HT1080 (cell line): ENCODE results near the gene MMADHC. TPM values are rescaled to one million over a fixed set of nuclear protein-coding genes. Genes with fewer than 3 reads are reported as not detected.
"Not testable (repeated sequence)": the region's sequence is repeated elsewhere in the genome, so short reads cannot be mapped to it uniquely, and the experiment has no call there.

Source experiments
- DNase-seq: peaks from one replicate; pipeline ENCODE4 v3.0.0-alpha.2; 2015; ENCODE audit warnings: low read depth
- total RNA-seq: library from RNA; depleted of rRNA; stranded (reverse); fragments of >200 nt; shearing (Covaris generic); gene quantifications from 2 replicates; pipeline ENCODE4 v1.2.3, GENCODE V29; 2014

MMADHC gene
- total RNA-seq, 1 experiment from 2014 or later: 170 TPM

- DNase-seq: peak; percentile 48
Observed at GRCh38 chr2:149595056-149595963, 7.7 kb upstream of the MMADHC start.

DNA sequence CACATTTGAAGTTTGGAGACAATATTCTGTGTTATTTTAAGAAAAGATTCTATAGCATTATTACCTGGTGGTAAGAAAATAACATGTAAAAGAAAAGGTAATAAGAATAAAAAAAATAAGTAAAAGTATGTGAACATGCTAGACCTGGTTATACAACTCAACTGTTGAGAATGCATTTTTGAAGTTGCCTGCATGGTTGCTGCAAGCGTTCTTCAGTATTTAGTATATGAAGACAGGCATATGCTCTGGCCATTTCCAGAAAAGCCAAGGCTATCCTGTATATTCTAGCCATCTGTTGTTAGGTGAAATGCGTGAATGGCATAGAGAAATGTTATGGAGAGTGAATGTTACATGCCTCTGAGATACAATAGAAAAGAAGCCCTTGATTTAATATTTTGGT is 6.8 kb upstream of the MMADHC start:
- no peak for DNase-seq

DNA sequence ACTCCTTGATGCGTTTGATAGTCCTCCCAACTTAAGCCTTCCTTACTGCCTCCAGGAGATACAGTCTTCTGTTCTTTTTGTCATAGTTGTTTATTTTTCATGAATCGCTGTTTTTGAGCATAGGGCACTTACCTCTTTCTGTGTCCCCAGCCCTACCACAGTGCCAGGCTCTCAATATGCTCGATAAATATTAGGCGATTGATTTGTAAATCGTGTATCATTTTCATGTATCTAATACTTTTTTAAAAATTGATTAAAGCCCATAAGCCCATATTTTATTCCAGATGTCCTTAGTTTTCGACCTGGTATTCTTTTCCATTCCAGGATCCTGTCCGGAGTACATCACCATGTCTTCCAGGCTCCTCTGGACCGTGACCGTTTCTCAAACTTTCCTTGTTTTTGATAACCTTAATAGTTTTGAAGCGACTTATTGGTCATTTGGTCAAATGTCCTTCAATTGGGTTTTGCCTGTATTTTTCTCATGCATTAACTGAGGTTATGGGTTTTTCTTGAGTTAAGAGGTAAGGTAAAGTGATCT is 444 bp upstream of the MMADHC start:
- no peak for DNase-seq

DNA sequence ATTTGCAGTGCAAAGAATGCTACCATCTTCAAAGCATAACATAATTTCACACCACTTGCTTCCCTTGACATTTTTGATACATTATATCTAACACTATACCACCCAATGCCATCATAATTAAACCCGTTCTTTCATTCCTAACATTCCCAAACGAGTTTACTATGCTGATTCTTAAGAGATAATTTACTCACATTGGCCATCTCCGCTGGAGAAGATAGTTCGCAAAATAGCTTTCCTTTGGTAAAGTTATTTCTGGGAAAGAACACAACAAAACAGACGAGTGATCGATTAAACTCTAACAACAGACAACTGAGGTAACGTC is 716 bp downstream of the MMADHC start:
- no peak for DNase-seq

DNA sequence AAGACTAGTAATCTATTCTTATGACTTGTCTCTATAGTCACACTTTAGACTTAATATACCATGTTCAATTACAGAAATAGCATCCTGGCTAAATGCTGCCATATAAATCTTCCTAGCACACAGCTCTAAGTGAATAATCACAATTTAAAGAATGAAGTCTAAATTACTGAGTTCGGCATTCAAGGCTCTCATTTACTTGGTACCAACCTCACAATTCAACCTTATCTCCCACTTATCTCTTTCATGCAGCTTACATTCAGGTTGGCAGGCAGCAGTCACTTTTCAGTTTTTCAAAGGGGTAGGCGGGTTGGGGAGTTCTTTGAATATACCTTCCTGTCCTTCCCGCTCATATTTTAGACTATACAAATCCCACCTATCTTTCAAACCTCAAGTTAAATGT is 1.5 kb downstream of the MMADHC start:
- DNase-seq: no peak

DNA sequence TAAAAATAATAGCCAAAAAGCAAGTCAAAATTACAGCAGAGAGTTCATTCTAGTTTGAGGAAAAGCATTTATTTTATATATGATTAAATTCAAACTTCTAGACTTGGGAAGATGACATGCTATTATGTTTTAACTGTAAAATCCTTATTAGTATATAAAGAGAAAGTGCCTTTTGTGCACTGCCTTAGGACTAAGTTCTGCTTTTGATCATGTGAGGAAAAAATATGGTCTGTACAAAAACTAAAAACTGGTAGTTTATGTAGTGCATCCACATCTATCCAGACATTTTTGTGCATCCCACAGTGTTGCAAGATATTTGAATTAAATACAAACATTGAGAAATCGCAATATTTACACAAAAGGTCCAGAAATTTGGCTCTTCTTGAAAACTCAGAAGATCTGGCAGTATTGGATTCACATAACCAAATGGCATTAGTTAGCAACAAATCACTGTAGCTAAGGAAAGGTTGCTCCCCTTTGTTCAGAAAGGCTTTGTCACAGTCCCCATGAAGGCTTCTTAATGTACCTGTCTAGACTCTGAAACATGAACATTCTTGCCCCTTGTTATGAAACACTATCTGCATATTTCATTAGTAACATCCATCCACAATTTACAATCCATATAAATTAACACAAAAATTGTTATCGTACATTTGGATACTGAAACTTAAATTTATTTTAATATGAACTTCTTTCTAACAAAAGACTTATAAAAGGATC is 2.2 kb downstream of the MMADHC start:
- DNase-seq: no peak

- DNase-seq: peak; percentile 36
Observed at GRCh38 chr2:149579972-149580882, 7.3 kb downstream of the MMADHC start.

DNA sequence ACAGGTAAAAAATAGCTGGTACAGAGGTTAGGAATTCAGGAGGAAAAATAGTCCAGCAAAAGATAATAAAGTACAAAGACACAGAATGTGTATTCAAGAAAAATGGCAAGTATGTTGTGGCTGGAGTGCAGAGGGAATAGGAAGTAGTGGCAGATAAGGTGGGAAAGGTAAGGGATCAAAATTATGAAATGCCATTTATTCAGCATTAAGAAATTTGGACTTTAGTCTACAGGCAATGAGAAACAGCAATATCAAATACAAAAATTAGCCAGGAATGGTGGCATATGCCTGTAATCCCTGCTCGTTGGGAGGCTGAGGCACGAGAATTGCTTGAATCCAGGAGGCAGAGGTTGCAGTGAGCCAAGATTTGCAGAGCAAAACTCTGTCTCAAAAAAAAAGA is 10.3 kb downstream of the MMADHC start:
- DNase-seq: no peak

DNA sequence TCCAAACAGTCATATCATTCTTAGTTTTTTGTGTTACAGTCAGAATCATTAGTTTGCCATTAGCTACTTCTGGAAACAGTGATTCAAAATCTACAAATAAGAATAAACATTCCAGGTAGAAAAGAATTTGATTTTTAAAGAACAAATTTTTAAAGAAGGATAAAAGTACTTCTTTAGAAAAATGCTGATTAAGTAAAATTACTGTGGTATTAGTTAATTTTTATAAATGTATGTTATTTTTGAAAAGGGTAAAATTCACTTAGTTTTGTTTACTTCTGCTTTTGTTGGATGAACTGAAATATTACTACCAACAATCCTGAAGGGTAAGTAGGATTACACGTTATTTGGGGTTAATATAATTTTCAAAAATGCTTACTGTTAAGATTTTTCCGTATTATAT is 11.8 kb downstream of the MMADHC start:
- DNase-seq: no peak

DNA sequence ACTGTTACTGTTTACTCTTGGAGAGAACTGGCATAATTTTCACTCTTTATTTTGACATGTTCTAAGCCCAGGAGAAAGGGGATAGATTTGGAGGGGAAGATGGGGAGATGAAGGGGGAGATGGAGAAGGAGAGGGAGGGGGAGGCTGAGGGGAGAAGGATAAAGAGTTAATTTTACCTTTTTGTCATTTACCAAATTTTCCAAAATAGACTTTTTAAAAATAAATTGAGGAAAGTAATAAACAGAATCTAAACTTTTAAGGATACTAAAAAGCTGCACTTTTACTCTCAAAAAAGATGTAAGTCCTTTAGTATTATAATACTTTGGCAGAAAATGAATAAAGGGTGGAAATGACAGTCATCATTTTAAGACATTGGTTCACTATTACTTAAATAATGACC is 12.3 kb downstream of the MMADHC start:
- no peak for DNase-seq

GRCh38 chr2:149573760-149574159 is 13.8 kb downstream of the MMADHC start:
- DNase-seq: no peak

DNA sequence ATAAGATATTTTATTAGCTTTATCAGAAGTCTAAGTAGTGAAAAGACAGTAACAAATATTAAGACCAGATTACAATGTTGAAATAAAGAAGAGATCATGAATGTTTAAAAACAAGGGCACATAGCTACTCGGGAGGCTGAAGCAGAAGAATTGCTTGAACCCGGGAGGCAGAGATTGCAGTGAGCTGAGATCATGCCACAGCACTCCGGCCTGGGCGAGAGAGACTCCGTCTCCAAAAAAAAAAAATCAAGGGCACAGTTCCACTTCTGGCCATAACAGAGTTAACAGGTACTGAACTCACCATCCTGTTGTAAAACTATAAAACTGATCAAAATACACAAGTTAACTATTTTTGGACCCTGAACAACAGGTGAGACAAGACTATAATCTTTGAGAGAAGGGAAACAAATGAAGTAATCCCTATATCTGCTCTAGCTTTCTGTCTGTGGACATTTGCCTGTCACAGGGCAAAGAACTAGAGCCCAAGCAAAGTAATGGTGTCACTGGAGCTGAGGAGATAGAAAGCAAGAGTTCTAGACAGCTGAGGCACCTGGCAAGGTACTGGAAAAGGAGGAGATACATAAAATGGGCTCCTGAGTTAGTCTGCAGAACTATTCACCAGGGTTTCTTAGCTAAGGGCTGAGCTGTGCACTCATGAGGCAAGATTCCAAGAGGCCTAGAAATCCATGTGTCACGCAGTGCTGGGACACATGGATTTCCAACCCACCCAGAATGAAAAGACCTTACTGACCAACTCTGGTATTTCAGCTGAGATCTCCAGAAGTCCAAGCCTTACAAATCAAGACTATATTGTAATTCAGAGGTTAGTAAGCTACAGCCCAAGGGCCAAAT is 15.2 kb downstream of the MMADHC start:
- no peak for DNase-seq

DNA sequence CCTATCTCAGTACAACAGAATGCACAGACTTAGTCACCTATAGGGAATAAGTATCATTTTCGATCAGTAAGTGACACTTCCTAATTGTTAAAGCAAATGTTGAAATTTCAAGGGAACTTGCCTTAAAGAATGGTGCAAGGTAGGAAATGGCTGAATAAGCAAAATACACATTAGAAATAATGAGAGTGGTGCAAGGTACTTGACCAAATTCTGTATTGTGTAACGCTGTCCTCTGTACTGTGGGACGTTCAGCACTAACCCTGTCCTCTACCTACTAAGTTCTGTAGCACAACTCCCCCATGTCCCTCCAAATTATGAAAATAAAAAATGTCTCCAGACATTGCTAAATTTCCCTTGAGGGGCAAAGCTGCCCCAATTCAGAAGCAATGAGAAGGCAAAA is 19.4 kb downstream of the MMADHC start:
- no peak for DNase-seq

DNA sequence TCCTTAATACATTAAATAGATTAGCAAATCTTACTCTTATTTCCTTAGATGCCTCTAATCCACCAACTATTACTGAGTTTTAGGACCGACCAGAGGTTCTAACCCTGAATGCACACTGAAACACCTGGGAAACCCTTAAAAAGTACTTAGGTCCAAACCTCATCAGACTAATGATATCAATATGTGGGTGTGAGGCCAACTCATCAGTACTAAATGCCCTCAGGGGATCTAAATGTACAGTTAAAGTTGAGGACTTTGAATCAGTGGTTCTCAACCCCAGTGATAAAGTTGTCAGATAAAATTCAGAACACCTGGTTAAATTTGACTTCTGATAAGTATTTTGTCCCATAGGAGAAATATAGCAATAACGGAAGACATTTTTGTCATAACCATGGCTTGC is 20.9 kb downstream of the MMADHC start:
- no peak for DNase-seq

DNA sequence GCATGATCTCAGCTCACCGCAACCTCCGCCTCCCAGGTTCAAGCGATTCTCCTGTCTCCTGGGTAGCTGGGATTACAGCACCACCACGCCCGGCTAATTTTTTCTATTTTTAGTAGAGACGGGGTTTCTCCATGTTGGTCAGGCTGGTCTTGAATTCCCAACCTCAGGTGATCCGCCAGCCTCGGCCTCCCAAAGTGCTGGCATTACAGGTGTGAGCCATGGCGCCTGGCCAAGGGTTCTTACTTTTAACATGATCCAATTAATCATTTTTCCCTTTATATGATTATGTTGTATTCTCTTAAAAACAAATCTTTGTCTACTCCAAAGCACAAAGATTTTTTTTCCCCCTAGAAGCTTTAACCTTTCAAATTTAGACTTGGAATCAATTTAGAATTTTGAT is 21.9 kb downstream of the MMADHC start:
- not testable (repeated sequence) for DNase-seq

GRCh38 chr2:149564983-149565382 is 22.6 kb downstream of the MMADHC start:
- no peak for DNase-seq

DNA sequence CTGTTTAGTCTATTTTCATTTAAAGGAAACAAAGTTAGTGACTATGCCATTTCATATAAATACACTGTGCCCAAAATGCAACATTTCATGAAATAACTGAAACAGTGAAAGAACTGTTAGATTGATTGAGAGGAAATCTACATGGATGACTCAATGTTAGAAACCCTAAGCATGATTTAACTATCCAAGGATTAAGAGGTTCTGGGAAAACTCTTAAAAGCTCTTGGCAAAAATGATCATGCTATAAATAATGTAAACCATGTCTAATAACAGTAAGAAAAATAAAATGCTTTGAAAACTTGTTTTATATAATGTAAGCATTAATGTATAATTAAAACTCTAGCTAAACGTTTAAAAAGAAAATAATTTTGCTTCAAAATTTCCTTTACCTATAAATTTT is 23.5 kb downstream of the MMADHC start:
- no peak for DNase-seq

GRCh38 chr2:149562324-149562723 is 25.3 kb downstream of the MMADHC start:
- DNase-seq: peak; percentile 43

DNA sequence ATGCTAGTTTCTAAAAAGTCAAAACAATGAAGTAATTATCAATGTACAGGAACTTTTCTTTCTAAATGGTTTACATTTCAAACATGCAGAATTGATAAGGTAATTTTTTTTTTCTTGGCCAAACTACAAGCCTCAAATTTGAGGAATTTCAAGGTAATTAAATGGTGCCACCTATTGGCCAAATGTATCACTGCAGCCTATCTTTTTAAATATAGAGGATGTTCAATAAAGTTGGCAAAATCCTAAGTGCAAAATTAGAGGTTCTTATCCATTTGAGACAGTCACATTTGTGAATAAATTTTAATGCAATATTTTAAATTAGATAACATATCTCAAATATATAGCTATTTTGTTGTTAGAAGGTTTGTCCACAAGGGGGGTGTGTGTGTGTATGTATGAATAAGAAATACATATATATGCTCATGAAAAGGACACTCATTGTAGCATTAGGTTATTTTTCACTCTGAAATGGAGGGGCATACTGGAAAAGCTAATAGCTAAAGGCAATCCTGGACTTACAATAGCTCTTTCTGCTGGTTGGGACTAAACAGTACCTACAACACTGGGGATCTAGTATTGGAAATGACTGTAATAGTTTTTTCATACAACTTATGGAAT is 26.2 kb downstream of the MMADHC start:
- DNase-seq: peak; percentile 24
